OCI-LY1 (cell line): Measurements from ENCODE around the gene ZBTB48.

Experiments used
- H2AFZ ChIP-seq: fragments of 200-600 bp; sonication (generic), shearing (Covaris generic); 2 replicates; pipeline ENCODE4 v1.6.0; 2014; ENCODE audit warnings: antibody characterized with exemption, mild to moderate bottlenecking, low read length
- H3F3A ChIP-seq: fragments of 200-600 bp; sonication (generic), shearing (Covaris generic); 2 replicates; pipeline ENCODE4 v1.6.0; 2014; ENCODE audit warnings: mild to moderate bottlenecking, antibody characterized with exemption, low read length, moderate library complexity; ENCODE audit not compliant: insufficient read depth
- H3K27ac ChIP-seq: fragments of 200-600 bp; sonication (generic); 2 replicates; pipeline ENCODE4 v1.5.1; 2014; ENCODE audit warnings: low read length, mixed run types, mild to moderate bottlenecking, low read depth; ENCODE audit not compliant: poor library complexity, severe bottlenecking
- H3K27me3 ChIP-seq: fragments of 200-600 bp; sonication (generic); 2 replicates; pipeline ENCODE4 v1.6.0; 2014; ENCODE audit warnings: antibody characterized with exemption, mild to moderate bottlenecking, low read length, moderate library complexity; ENCODE audit not compliant: insufficient read depth
- H3K36me3 ChIP-seq: fragments of 200-600 bp; sonication (generic); 2 replicates; pipeline ENCODE4 v1.6.1; 2014; ENCODE audit warnings: mild to moderate bottlenecking, antibody characterized with exemption, low read length, moderate library complexity, mixed read lengths; ENCODE audit not compliant: insufficient read depth
- H3K4me1 ChIP-seq: fragments of 200-600 bp; sonication (generic); 2 replicates; pipeline ENCODE4 v1.5.1; 2014; ENCODE audit warnings: mild to moderate bottlenecking, low read length, moderate library complexity; ENCODE audit not compliant: insufficient read depth, severe bottlenecking
- H3K4me2 ChIP-seq: fragments of 200-600 bp; sonication (generic), shearing (Covaris generic); 2 replicates; pipeline ENCODE4 v1.6.1; 2014; ENCODE audit warnings: low read length
- H3K4me3 ChIP-seq: fragments of 200-600 bp; sonication (generic); 2 replicates; pipeline ENCODE4 v1.5.1; 2014; ENCODE audit warnings: low read length, low read depth, mild to moderate bottlenecking, mixed read lengths; ENCODE audit not compliant: poor library complexity, severe bottlenecking
- H3K79me2 ChIP-seq: fragments of 200-600 bp; shearing (Covaris generic); 2 replicates; pipeline ENCODE4 v1.6.1; 2016; ENCODE audit warnings: mixed run types, low read length, mixed read lengths; ENCODE audit not compliant: insufficient read depth
- H3K9ac ChIP-seq: fragments of 200-600 bp; sonication (generic), shearing (Covaris generic); 2 replicates; pipeline ENCODE4 v1.6.1; 2014; ENCODE audit warnings: mild to moderate bottlenecking, low read length, mixed read lengths
- H3K9me2 ChIP-seq: fragments of 200-600 bp; sonication (generic), shearing (Covaris generic); 2 replicates; pipeline ENCODE4 v1.6.1; 2014; ENCODE audit warnings: low read depth, mild to moderate bottlenecking, low read length, mixed read lengths
- H3K9me3 ChIP-seq: fragments of 200-600 bp; shearing (Covaris generic); 2 replicates; pipeline ENCODE4 v1.6.1; 2014; ENCODE audit warnings: low read length, mixed read lengths
- H4K20me1 ChIP-seq: fragments of 200-600 bp; sonication (generic), shearing (Covaris generic); 2 replicates; pipeline ENCODE4 v1.6.0; 2016; ENCODE audit warnings: mild to moderate bottlenecking, low read length; ENCODE audit not compliant: insufficient read depth
- CTCF ChIP-seq: fragments of 200-600 bp; sonication (generic), shearing (Covaris generic); IDR thresholded peaks from 2 replicates; pipeline ENCODE4 v1.5.1; 2017; ENCODE audit warnings: mild to moderate bottlenecking, antibody characterized with exemption, low read length, moderate library complexity, mixed read lengths
- EZH2 ChIP-seq: fragments of 200-600 bp; sonication (generic), shearing (Covaris generic); IDR thresholded peaks from 2 replicates; pipeline ENCODE4 v1.8.0; 2017; ENCODE audit warnings: borderline replicate concordance, mixed run types, mild to moderate bottlenecking, antibody characterized with exemption, low read length, moderate library complexity, mixed read lengths

The ZBTB48 gene

GRCh38 chr1:6534248-6534822 lies 45.5 kb upstream of the ZBTB48 start:
- H3K36me3 ChIP-seq, result peaks cover 84% of the 10 kb centered on the region
- H3K9me2 ChIP-seq, result no peaks in the 10 kb centered on the region
- H3K27ac ChIP-seq, result no peak overlapping the region
- no peaks in the 10 kb centered on the region for H3F3A ChIP-seq
- H2AFZ ChIP-seq, result no peak overlapping the region
- TF ChIP-seq CTCF (no peak), EZH2 (no peak)
- H3K27me3 ChIP-seq, result no peaks in the 10 kb centered on the region
- H3K4me1 ChIP-seq, result no peaks in the 10 kb centered on the region
- no peaks in the 10 kb centered on the region for H3K79me2 ChIP-seq
- no peaks in the 10 kb centered on the region for H3K9me3 ChIP-seq
- no peak overlapping the region for H3K4me3 ChIP-seq
- no peak overlapping the region for H3K9ac ChIP-seq
- H3K4me2 ChIP-seq, result no peak overlapping the region
- no peaks in the 10 kb centered on the region for H4K20me1 ChIP-seq

GRCh38 chr1:6535214-6535613 lies 44.6 kb upstream of the ZBTB48 start:
- no peaks in the 10 kb centered on the region for H3F3A ChIP-seq
- H3K4me2 ChIP-seq, result no peak overlapping the region
- H3K79me2 ChIP-seq, result no peaks in the 10 kb centered on the region
- peaks cover 87% of the 10 kb centered on the region for H3K36me3 ChIP-seq
- H3K27ac ChIP-seq, result no peak overlapping the region
- H4K20me1 ChIP-seq, result no peaks in the 10 kb centered on the region
- H3K9ac ChIP-seq, result no peak overlapping the region
- H2AFZ ChIP-seq, result no peak overlapping the region
- H3K27me3 ChIP-seq, result no peaks in the 10 kb centered on the region
- TF ChIP-seq EZH2 (no peak), CTCF (no peak)
- no peaks in the 10 kb centered on the region for H3K9me3 ChIP-seq
- H3K4me3 ChIP-seq, result no peak overlapping the region
- no peaks in the 10 kb centered on the region for H3K4me1 ChIP-seq
- no peaks in the 10 kb centered on the region for H3K9me2 ChIP-seq

GRCh38 chr1:6536291-6536690 lies 43.5 kb upstream of the ZBTB48 start:
- no peaks in the 10 kb centered on the region for H3K79me2 ChIP-seq
- no peaks in the 10 kb centered on the region for H3K9me2 ChIP-seq
- no peak overlapping the region for H2AFZ ChIP-seq
- H3K9ac ChIP-seq, result no peak overlapping the region
- H3K4me3 ChIP-seq, result no peak overlapping the region
- no peaks in the 10 kb centered on the region for H3K9me3 ChIP-seq
- H4K20me1 ChIP-seq, result no peaks in the 10 kb centered on the region
- H3K36me3 ChIP-seq, result peaks cover 88% of the 10 kb centered on the region
- no peak overlapping the region for H3K4me2 ChIP-seq
- no peak overlapping the region for H3K27ac ChIP-seq
- no peak for TF ChIP-seq CTCF
- TF ChIP-seq EZH2, result no peak
- no peaks in the 10 kb centered on the region for H3K27me3 ChIP-seq
- no peaks in the 10 kb centered on the region for H3F3A ChIP-seq
- no peaks in the 10 kb centered on the region for H3K4me1 ChIP-seq
